ACC112 (cell line): Measurements from ENCODE around the gene DMP1.

Source experiments
- H2AFZ ChIP-seq: fragments of 200-600 bp; sonication (generic); one replicate; pipeline ENCODE4 v1.6.0; 2017; ENCODE audit warnings: antibody characterized with exemption, low read length; ENCODE audit not compliant: unreplicated experiment
- H3K27ac ChIP-seq: fragments of 200-600 bp; sonication (generic); 2 replicates; pipeline ENCODE4 v1.5.1; 2014; ENCODE audit warnings: low read depth, mild to moderate bottlenecking, antibody characterized with exemption, low read length, moderate library complexity
- H3K27me3 ChIP-seq: fragments of 200-600 bp; sonication (generic); 2 replicates; pipeline ENCODE4 v1.6.1; 2014; ENCODE audit warnings: mild to moderate bottlenecking, antibody characterized with exemption, low read length, moderate library complexity, mixed read lengths; ENCODE audit not compliant: insufficient read depth
- H3K36me3 ChIP-seq: fragments of 200-600 bp; sonication (generic); 2 replicates; pipeline ENCODE4 v1.6.1; 2016; ENCODE audit warnings: mild to moderate bottlenecking, antibody characterized with exemption, low read length, moderate library complexity, mixed read lengths; ENCODE audit not compliant: insufficient read depth
- H3K4me1 ChIP-seq: fragments of 200-600 bp; sonication (generic); one replicate; pipeline ENCODE4 v1.6.1; 2016; ENCODE audit warnings: low read length, mixed read lengths; ENCODE audit not compliant: insufficient read depth, unreplicated experiment, control insufficient read depth
- H3K4me3 ChIP-seq: fragments of 200-600 bp; sonication (generic); 2 replicates; pipeline ENCODE4 v1.5.1; 2014; ENCODE audit warnings: mild to moderate bottlenecking, low read depth, low read length
- H3K79me2 ChIP-seq: fragments of 200-600 bp; sonication (generic); one replicate; pipeline ENCODE4 v1.6.0; 2016; ENCODE audit warnings: low read length; ENCODE audit not compliant: control insufficient read depth, unreplicated experiment, insufficient read depth

DMP1 gene, protein sequence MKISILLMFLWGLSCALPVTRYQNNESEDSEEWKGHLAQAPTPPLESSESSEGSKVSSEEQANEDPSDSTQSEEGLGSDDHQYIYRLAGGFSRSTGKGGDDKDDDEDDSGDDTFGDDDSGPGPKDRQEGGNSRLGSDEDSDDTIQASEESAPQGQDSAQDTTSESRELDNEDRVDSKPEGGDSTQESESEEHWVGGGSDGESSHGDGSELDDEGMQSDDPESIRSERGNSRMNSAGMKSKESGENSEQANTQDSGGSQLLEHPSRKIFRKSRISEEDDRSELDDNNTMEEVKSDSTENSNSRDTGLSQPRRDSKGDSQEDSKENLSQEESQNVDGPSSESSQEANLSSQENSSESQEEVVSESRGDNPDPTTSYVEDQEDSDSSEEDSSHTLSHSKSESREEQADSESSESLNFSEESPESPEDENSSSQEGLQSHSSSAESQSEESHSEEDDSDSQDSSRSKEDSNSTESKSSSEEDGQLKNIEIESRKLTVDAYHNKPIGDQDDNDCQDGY

DNA sequence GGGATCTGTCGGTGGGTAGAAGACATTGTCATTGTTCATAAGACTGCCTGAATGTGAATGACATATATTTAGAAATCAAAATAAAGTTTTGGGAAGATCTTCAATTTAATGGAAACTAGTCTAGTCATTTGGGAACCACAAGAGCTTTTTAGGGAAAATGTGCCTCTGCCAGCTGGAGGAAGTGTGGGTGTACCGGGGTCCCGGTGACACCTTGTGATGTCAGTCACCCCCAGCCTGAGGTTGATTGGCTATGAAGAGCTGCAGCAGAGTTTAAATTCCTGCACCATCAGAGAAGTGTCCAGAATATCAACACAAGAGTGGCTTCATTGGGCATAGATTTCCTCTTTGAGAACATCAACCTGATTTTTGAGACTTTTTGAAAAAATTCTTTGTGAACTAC, at the start of gene DMP1:
DMP1 (plus strand) TSS at position 301 of the 400 bp plus-strand sequence. CDS start 6,213 bp downstream, outside the sequence.
- Histone ChIP-seq H3K36me3 (no peaks in the 10 kb centered on the region), H3K4me3 (no peak within 1 kb of the TSS), H3K79me2 (no peaks in the 10 kb centered on the region), H3K4me1 (no peaks in the 10 kb centered on the region), H2AFZ (no peak within 1 kb of the TSS), H3K27ac (no peak within 1 kb of the TSS), H3K27me3 (no peaks in the 10 kb centered on the region)

DNA sequence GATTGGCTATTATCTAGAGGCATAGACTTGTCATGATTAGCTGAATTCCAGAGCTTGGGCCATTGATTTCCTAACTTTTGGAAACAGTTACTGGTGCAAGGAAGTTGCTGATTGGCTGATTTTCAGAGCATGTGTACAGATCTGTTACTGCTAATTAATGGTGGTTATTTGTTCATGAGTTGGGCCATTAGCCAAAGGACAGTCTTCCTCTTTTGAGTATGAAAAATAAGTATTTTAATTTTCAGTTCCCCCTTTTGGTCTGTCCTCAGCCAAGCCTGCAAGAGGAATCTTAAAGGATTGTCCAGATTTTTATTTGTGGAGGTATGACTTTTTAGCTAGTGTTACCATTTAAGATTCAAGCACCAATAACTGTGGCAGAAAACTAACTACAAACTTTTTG, 48.7 kb upstream of the DMP1 start:
- no peaks in the 10 kb centered on the region for H3K36me3 ChIP-seq
- H3K4me1 ChIP-seq: no peaks in the 10 kb centered on the region
- H3K27ac ChIP-seq: no peak overlapping the region
- no peak overlapping the region for H3K4me3 ChIP-seq
- H2AFZ ChIP-seq: no peak overlapping the region
- 0 out of 2 replicates have a peak, but pooled peaks cover 4% of the 10 kb centered on the region for H3K27me3 ChIP-seq
- no peaks in the 10 kb centered on the region for H3K79me2 ChIP-seq

DNA sequence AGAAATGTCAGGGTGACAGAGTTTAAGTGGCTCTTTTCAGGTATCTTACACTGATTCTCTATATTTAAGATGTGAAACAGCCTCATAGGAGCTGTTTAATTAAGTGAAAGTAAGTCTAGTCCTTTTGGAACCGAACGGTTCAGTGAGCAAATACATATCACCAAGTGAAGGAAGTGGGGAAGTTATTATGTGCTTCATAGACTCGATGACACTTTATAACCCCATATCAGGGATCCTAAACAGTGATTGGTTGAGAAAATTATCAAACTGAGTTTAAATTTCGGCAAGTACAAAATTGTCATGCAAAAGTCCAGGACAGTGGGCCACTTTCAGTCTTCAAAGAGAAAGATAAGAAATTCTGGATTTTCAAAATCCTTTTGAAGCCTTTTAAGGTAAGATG, 41.9 kb upstream of the DMP1 start, which contains the start of gene DSPP:
DSPP (plus strand) TSS at position 301 of the 400 bp plus-strand sequence. CDS start 2,380 bp downstream, outside the sequence.
- Histone ChIP-seq H3K4me1 (no peaks in the 10 kb centered on the region), H3K36me3 (no peaks in the 10 kb centered on the region), H2AFZ (no peak within 1 kb of the TSS), H3K27ac (no peak within 1 kb of the TSS), H3K4me3 (no peak within 1 kb of the TSS), H3K27me3 (peaks cover 23% of the 10 kb centered on the region), H3K79me2 (no peaks in the 10 kb centered on the region)

DNA sequence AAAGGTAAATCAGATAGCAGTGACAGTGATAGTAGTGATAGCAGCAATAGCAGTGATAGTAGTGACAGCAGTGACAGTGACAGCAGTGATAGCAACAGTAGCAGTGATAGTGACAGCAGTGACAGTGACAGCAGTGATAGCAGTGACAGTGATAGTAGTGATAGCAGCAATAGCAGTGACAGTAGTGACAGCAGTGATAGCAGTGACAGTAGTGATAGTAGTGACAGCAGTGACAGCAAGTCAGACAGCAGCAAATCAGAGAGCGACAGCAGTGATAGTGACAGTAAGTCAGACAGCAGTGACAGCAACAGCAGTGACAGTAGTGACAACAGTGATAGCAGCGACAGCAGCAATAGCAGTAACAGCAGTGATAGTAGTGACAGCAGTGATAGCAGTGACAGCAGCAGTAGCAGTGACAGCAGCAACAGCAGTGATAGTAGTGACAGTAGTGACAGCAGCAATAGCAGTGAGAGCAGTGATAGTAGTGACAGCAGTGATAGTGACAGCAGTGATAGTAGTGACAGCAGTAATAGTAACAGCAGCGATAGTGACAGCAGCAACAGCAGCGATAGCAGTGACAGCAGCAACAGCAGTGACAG, 35.7 kb upstream of the DMP1 start:
- H2AFZ ChIP-seq: no peak overlapping the region
- no peak overlapping the region for H3K27ac ChIP-seq
- no peaks in the 10 kb centered on the region for H3K4me1 ChIP-seq
- H3K36me3 ChIP-seq: no peaks in the 10 kb centered on the region
- H3K79me2 ChIP-seq: no peaks in the 10 kb centered on the region
- no peak overlapping the region for H3K4me3 ChIP-seq
- H3K27me3 ChIP-seq: peaks cover 69% of the 10 kb centered on the region

DNA sequence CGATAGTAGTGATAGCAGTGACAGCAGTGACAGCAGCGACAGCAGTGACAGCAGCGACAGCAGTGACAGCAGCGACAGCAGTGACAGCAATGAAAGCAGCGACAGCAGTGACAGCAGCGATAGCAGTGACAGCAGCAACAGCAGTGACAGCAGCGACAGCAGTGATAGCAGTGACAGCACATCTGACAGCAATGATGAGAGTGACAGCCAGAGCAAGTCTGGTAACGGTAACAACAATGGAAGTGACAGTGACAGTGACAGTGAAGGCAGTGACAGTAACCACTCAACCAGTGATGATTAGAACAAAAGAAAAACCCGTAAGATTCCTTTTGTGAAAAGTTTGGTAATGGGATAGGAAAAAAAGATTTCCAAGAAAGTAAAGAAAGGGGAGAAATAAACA, 33.8 kb upstream of the DMP1 start:
- no peak overlapping the region for H2AFZ ChIP-seq
- H3K27ac ChIP-seq: no peak overlapping the region
- no peak overlapping the region for H3K4me3 ChIP-seq
- H3K27me3 ChIP-seq: peaks cover 83% of the 10 kb centered on the region
- H3K36me3 ChIP-seq: no peaks in the 10 kb centered on the region
- H3K79me2 ChIP-seq: no peaks in the 10 kb centered on the region
- no peaks in the 10 kb centered on the region for H3K4me1 ChIP-seq

DNA sequence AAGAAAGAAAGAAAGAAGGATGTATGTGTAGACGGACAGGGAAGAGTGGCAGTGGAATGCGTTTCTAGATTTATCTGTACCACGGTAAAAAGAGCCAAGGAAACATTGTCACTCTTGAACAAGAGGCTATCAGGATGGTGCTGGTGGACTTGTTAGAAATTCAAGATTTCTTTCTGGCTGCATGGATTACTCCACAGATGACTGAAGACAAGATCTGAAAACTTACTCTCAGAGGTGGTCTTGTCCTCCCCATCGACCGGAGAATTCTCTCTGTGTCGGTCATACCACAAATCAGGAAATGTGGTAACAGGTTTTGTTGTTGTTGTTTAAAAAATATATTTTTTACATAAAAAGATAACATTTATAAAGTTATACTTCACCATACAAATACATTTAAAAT, 30.0 kb upstream of the DMP1 start:
- Histone ChIP-seq H3K4me3 (no peak overlapping the region), H3K79me2 (no peaks in the 10 kb centered on the region), H3K4me1 (no peaks in the 10 kb centered on the region), H3K27me3 (peaks cover 73% of the 10 kb centered on the region), H2AFZ (no peak overlapping the region), H3K36me3 (no peaks in the 10 kb centered on the region), H3K27ac (no peak overlapping the region)

DNA sequence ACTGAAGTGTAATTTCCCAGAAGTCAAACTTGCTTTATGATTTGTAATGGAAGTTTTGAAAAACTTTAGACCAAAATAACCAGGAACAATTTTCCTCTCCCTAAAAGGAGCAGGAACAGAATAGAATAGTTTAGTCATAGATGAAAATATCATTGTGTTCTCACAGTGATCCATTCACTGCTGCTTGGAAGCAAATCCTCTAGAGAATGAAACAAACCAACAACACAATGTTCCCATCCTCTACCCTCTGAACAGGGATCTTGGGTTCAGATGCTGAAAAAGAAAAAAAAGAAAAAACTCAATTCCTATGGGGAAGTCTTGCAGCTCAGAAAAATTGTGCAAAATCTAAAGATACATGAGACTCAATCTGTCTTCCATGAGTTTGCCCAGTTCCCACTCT, 29.6 kb upstream of the DMP1 start:
- H3K79me2 ChIP-seq: no peaks in the 10 kb centered on the region
- H3K4me1 ChIP-seq: no peaks in the 10 kb centered on the region
- H2AFZ ChIP-seq: no peak overlapping the region
- no peaks in the 10 kb centered on the region for H3K36me3 ChIP-seq
- no peak overlapping the region for H3K27ac ChIP-seq
- H3K27me3 ChIP-seq: peaks cover 77% of the 10 kb centered on the region
- H3K4me3 ChIP-seq: no peak overlapping the region

DNA sequence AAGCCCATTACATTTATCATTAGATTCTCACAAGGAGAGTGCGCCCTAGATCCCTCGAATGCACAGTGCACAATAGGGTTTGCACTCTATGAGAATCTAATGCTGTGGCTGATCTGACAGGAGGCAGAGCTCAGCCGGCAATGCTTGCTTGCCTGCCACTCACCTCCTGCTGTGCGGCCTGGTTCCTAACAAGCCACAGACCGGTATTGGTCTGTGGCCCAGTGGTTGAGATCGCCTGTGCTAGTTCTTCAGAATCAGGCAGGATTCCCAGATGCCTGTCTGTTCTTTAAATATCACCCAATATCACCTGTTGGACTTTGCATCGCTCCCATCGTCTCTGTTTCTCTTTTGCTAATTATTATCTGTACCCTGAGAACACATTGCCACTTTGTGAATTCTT, 27.8 kb upstream of the DMP1 start:
- no peaks in the 10 kb centered on the region for H3K4me1 ChIP-seq
- no peaks in the 10 kb centered on the region for H3K36me3 ChIP-seq
- H2AFZ ChIP-seq: no peak overlapping the region
- H3K79me2 ChIP-seq: no peaks in the 10 kb centered on the region
- peaks cover 70% of the 10 kb centered on the region for H3K27me3 ChIP-seq
- no peak overlapping the region for H3K4me3 ChIP-seq
- no peak overlapping the region for H3K27ac ChIP-seq

DNA sequence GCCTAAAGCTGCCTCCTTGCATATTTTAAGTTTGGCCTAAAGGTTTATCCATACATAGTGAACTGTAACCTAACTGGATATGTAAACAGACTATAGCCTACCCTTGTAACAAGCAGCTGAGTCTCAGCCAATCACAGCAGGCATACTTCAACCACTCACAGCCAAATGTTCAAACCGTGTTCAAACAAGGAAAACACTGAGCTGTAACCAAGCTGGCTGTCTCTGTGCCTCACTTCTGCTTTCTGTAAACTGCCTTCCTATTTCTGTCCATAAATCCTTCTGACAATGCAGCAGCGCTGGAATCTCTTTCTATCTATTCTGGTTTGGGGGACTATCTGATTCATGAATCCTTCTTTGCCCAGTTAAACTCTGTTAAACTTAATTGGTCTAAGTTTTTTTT, 25.4 kb upstream of the DMP1 start:
- H3K4me1 ChIP-seq: no peaks in the 10 kb centered on the region
- no peaks in the 10 kb centered on the region for H3K79me2 ChIP-seq
- peaks cover 47% of the 10 kb centered on the region for H3K27me3 ChIP-seq
- no peak overlapping the region for H3K4me3 ChIP-seq
- H2AFZ ChIP-seq: no peak overlapping the region
- H3K36me3 ChIP-seq: no peaks in the 10 kb centered on the region
- H3K27ac ChIP-seq: no peak overlapping the region

DNA sequence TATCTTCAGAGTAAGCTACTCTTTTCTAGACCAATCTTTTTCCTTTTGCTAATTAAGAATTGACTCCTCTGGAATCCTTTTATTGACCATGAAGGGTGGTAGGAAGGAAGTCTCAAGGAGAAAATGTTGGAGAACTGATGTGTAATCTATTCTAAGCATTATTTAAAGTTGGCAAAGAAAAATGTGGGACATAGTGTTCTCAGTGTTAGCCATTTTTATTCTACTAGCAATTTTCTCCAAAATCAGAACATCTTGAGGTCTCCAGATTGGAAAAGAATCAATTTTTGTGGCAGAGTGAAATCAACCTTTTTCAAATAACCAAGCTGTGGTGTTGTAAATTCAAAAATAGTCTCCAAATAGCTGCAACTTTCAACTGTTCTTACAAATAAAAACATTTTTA, 18.4 kb upstream of the DMP1 start:
- no peaks in the 10 kb centered on the region for H3K27me3 ChIP-seq
- H3K4me3 ChIP-seq: no peak overlapping the region
- no peak overlapping the region for H3K27ac ChIP-seq
- H3K4me1 ChIP-seq: peaks cover 8% of the 10 kb centered on the region
- no peak overlapping the region for H2AFZ ChIP-seq
- H3K36me3 ChIP-seq: no peaks in the 10 kb centered on the region
- no peaks in the 10 kb centered on the region for H3K79me2 ChIP-seq

DNA sequence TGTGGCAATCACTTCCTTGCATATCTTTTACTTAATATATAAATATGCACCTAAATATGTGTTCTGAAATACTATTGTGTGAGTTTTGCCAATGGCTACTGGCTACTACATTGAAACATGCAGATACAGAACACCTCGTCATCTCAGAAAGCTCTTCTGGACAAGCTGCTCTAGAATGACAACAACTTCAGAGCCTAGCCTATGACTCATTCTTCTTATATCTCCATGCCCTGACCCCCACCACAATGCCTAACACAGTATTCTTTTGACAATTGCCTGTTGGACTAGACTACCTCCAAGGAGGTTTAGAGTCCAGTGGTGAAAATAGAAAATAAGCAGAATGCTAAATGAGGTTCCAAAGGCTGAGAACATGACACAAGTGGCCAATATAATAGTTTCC, 17.6 kb upstream of the DMP1 start:
- Histone ChIP-seq H2AFZ (no peak overlapping the region), H3K36me3 (no peaks in the 10 kb centered on the region), H3K4me3 (no peak overlapping the region), H3K27me3 (no peaks in the 10 kb centered on the region), H3K4me1 (peaks cover 8% of the 10 kb centered on the region), H3K79me2 (no peaks in the 10 kb centered on the region), H3K27ac (no peak overlapping the region)
